8988T (cell line): ENCODE measurements around the gene SPHK2.

Source experiments
- DNase-seq: peaks from one replicate; pipeline ENCODE4 v3.0.0; 2011

Gene SPHK2

DNA sequence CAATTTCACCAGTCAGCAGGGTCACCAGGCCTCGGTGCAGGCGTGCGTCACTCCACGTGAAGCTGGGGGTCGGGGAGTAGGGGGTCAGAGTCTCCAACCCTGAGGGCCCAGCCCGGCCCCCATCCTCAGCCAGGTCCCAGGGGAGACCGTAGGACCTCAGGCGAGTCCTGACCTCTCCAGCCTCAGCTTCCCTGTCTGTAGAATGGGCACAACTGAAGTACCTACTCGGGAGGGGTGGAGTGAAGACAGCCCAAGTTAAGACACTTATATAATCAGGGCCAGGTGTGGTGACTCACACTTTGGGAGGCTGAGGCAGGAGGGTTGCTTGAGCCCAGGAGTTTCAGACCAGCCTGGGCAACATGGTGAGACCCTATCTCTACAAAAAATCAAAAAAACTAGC lies 15.5 kb upstream of the SPHK2 start:
- no peak for DNase-seq

DNA sequence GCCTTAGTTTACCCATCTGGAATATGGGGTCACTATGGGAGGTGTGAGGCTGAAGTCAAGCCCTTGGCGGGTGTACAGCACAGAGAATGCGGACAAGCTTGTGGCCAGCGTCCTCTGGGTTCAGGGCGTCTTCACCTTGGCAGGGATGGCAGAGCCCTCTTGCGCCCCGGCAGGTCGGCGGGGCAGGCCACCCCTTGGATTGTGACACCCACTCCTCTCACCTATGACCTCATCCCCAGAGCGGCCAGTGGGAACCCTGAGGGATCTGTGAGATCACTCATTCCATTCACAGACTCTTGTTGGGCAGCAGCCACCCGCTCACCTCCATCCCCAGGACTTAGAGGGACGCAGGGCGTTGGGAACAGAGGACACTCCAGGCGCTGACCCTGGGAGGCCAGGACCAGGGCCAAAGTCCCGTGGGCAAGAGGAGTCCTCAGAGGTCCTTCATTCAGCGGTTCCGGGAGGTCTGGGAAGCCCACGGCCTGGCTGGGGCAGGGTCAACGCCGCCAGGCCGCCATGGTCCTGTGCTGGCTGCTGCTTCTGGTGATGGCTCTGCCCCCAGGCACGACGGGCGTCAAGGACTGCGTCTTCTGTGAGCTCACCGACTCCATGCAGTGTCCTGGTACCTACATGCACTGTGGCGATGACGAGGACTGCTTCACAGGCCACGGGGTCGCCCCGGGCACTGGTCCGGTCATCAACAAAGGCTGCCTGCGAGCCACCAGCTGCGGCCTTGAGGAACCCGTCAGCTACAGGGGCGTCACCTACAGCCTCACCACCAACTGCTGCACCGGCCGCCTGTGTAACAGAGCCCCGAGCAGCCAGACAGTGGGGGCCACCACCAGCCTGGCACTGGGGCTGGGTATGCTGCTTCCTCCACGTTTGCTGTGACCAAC lies 12.6 kb upstream of the SPHK2 start, which contains the start of gene SPACA4:
Gene SPACA4, plus strand, starts transcription at position 280 of the 896 bp plus-strand sequence. Its CDS starts 237 bp downstream, at position 517.
- no peak for DNase-seq

DNA sequence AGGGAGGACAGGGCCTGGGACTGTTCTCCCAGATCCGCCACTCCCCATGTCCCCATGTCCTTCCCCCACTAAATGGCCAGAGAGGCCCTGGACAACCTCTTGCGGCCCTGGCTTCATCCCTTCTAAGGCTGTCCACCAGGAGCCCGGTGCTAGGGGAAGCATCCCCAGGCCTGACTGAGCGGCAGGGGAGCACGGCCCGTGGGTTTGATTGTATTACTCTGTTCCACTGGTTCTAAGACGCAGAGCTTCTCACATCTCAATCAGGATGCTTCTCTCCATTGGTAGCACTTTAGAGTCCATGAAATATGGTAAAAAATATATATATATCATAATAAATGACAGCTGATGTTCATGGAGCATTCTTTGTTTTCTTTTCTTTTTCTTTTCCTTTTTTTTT lies 11.9 kb upstream of the SPHK2 start:
- no peak for DNase-seq

DNA sequence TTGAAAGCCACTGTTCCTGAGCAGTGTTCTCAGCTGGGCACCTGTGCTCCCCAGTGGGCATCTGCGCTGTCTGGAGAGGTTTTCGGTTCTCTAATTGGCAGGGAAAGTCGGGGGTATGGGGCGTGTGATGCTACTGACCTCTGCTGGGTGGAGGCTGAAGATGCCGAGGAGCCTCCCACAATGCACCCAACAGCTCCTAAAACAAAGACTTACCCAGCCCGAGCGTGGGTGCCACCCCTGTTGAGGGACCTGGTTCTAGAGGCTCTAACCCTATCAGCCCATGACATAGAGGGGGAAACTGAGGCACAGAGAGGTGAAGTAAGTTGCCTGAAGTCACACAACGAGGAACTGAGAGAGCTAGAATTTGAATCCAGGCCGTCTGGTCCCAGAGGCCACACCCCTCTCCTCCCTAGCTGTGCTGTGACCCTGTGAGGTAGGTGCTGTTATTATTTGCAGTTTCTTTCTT lies 10.5 kb upstream of the SPHK2 start:
- peak; percentile 75 for DNase-seq

DNA sequence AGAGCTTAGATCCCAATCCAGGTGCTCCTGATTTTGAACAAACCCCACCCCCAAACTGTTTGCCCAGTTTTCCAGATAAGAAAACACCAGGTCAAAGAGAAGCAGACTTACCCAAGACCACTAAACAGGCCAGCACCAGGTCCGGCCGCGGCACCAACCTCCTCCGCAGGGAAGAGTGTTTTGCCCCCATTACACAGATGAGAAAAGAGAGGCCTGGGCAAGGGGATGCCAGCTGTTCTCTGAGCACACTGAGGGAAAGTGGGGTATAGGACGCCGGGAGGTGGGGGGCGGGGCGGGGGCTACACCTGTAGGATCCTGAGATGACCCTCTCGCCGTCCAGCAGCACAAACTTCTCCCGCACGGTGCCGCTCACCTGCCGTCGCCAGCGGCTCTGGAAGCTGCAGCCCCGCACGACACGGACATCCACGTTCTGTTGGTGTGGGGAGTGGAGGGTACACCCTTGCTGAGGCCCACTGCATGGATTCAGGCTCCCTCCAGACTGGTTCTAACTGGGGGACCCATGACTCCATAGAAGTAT lies 9.7 kb upstream of the SPHK2 start:
- DNase-seq, result no peak

DNA sequence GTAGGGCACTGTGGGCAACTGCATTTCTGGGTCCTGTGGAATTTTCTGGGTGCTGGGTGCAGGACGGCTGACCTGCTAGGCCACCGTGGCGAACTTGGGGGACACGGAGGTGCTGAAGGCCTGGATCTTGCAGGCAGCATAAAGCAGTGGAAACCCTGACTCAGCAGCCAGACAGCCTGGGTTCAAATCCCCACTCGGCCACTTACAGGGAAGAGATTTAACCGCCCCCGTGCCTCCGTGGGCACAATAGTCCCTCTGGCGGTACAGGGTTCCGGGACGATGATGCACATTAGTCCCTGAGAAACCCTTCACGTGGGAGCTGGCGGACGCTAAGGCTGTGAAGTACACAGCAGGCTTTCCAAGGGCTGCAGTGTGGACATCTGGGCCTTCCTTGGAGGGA lies 7.4 kb upstream of the SPHK2 start:
- no peak for DNase-seq

DNA sequence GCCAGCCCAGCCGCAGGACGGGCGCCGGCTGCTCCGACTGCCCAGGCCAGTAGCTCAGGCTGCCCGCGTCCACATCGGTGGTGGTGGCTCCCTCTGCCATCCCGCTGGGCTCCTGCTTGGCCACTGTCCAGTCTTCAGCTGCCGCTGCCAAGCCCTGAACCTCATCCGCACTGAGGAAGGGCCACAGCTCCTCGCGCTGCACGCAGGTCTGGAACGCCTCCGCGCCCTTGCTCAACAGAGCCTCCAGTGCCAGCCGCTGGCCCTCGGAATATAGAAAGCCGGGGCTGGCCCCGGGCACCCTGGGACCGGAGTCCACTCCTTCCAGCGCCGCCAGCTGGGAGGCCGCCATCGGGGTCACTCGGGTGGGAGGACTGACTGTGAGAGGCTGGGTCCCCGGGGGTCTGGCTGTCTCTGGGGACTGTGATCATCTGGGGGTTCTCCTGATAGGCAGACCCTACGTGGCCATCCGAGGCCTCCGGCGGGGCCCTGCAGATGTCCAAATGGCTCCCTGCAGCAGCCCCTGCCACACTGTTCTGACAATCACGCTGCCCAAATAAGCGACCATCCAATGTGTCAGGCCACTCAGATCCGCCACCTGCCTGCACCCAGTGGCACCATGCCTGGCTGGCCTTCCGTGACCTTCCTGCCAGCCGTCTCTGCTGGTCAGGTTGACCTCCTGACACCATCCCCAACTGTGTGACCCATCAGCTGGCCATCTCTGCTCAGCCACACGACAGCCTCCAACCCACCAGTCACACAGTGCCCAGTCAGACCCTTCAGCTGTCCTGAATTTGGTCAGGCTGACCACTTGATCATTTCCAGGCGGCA lies 6.1 kb upstream of the SPHK2 start:
- DNase-seq, result no peak

DNA sequence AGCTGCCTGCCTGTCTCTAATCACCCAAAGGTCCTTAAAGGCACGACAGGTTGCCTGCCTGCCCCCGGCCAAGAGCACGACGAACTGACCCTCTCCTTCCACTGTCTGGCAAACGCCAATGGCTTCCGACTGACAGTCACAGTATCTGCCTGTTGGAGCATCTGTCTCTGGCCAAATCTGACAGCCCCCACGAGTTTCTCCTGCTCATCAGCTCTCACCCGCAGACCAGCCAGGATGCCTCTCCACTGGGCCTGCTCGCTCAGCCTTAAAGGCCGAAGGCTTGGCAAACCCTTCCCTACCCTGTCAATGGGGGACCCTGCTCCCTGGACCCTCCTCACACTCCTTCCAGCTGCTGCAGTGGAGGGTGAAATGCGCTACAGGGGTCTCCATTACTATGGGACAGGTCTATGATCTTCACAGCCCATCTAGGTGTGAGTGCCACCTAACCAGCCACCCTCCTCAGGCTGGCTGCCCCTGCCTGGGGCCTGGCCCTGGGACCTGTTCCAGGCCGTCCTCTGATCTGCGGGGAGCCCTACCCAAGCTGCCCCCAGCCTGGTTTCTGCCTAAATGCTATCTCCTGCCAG lies 5.4 kb upstream of the SPHK2 start:
- DNase-seq, result peak; percentile 48

DNA sequence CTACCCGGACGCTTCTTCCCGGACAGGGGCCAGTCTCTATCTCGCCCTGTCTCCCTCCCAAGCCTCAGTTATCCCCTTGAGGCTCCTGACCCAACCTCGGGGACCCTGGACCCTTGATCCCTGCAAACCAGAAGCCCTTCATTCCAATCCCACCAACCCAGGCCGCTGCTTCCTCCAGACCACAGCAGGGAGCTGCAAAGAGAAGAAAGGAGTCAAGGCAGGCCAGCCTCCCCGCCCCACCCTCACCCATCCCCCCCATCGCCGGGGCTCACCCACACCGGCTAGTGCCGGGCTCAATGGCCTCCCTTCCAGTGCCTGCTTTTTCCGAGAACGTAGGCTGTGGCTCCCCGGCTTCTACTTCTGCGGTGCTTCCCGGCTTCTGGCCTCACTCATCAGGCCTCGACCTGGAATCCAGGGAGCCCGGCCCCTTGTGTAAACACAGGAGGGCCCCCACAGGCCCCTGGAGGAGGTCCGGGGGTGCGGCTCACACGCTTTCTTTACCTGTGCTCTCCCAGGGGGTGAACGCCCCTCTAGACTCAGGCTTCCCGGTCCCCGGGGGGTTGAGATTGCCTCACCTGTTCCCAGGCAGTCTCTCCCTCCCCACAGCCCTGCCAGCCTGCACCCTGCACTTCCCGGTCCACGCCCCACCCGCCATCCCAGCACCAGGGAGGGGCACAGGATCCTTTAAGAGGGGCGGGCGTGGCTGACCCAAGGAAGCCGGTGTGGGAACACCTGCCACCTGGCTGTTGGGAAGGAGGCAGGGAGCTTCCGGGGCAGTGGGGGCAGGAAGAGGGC lies 4.7 kb upstream of the SPHK2 start, which contains the start of gene FAM83E:
Gene FAM83E, minus strand, starts transcription at position 641 of the 795 bp plus-strand sequence. CDS start 1,704 bp downstream, outside the sequence.
- peak; percentile 71 for DNase-seq

DNA sequence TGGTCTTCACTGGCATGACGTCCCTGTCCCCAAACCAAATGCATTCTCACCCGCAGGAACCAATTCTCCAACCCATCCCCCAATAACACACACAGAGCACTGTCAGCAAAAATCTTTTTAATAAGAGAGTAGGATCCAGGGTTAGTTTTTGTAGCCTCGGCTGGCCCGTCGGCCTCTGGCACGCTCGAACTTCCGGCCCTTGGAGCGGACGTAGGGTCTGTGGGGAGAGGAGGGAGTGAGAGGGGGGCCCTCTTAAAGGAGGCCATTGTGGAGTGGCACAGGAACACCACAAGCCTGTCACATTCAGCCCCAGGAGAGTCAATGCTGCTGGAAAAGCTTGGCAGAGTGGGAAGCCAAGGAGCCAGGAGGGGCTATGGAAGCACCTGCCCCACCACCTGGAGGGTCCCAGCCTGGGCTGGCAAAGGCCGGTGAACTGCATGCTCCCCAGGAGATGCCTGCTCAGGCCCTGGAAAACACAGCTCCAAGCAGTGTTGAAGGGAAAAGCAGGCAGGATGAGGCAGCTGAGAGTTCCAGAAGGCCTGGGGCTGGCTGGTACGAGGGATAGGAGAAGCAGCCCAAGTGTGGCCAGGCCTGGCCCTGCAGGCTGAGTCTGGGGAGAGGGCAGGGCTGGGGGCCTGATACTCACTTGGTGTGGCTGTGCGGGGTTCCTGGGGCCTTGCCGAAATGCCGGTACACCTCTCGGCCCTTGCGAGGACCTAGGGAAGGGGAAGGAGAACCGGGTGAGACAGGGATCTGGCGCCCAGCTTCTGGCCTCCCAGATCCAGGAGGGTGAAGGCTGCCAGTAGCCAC lies 3.9 kb upstream of the SPHK2 start:
- DNase-seq, result no peak

DNA sequence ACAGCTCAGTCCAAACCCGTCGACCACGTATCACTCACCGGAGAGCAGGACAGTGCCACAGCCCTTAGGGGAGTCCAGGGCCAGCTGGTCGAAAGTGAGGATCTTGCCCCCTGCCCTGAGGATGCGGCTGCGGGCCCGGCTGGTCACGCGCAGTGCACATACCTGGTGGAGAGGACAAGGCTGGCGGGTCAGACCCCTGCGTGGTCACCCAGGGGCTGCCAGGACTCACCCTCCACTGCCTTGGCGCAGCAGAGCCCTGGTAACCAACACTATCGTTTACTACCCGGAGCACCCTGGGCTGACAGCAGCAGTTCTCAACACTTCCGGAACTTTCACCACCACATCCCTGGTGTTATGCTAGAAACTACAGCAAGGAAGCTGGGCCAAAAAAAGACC lies 3.3 kb upstream of the SPHK2 start:
- no peak for DNase-seq

DNA sequence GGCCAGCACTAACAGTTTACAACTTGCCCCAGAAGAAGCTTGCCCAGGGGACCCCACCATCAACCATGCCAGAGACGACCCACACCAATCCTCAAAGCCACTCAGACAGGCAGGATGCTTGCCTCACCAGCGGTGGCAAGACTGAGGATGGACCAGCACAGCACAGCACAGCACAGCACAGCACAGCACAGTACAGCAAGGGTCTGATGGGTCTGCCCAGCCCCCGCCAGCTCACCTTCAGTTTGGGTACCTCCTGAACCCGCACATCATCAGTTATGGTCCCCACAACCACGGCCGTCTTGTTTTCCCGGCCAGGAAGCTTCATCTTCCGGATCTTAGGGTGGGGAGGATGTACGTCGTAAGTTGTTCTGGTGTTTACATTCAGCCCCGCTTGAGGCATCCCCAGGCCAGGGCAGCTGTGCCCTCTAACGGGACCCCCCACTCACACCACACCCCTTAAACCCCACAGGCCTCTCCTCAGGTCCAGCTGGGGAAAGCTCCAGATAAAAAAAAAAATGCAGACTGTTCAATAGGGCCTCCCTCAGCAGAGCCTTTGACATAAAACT lies 2.7 kb upstream of the SPHK2 start:
- no peak for DNase-seq

DNA sequence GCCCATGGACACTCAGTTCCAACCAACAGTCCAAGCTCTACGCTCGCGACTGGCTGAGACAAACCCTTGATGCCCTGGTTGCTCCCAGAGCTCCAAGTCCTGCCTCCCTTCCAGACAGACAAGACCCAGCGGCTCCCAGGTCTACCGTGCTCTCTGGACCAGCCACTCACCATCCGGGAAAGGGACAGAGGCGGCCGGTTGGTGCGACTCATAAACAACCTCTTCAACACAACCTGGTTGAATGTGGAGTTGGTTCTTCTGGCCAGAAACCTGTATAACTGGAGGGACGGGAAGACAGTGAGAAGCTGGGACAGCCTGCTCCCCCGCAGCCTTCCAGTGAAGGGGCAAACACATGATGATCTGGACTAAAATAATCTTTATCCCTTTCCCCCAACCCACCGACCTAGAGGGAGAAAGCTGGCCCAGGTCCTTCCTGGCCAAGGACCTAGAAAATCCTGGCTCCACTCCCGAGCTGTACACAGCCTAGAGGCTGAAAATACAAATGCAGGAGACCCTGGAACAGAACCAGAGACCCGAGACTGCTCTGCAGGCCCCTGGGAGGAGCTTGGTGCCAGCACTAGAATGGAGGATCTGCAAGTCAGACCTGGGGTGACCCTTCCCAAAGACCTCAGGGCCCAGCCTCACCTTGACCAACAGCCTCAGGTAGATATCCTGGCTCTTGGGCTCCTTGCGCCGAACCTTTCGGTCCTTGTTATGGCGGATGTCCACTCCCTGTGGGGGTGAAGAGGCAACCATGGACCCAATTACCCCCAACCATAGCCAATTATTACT lies 2.0 kb upstream of the SPHK2 start:
- no peak for DNase-seq

DNA sequence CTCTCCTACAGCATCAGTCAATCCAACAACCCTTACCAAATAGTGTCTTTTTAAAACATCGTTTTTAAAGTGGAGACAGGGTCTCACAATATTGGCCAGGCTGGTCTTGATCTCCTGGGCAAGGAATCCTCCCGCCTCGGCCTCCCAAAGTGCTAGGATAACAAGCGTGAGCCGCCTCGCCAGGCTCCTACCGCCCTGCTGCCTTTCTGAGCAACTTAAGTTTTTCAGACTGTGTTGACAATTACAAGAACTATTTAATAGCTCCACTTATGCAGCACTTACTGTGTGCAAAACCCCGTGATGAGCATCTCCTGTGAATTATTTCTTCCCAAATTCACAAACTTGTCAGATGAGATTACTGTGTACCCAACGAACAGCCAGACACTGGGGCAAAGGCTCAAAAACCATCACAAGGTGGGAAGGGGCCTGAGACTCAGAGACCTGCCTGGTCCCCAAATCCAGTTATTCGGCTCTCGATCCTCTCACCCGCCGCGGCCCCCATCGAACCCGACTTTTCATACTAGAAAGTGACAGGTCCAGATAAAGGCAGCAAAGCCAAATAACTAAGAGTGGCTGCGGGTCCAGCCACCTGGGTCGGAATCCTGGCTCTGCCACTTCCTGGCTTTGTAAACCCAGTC lies 909 bp upstream of the SPHK2 start:
- no peak for DNase-seq

DNA sequence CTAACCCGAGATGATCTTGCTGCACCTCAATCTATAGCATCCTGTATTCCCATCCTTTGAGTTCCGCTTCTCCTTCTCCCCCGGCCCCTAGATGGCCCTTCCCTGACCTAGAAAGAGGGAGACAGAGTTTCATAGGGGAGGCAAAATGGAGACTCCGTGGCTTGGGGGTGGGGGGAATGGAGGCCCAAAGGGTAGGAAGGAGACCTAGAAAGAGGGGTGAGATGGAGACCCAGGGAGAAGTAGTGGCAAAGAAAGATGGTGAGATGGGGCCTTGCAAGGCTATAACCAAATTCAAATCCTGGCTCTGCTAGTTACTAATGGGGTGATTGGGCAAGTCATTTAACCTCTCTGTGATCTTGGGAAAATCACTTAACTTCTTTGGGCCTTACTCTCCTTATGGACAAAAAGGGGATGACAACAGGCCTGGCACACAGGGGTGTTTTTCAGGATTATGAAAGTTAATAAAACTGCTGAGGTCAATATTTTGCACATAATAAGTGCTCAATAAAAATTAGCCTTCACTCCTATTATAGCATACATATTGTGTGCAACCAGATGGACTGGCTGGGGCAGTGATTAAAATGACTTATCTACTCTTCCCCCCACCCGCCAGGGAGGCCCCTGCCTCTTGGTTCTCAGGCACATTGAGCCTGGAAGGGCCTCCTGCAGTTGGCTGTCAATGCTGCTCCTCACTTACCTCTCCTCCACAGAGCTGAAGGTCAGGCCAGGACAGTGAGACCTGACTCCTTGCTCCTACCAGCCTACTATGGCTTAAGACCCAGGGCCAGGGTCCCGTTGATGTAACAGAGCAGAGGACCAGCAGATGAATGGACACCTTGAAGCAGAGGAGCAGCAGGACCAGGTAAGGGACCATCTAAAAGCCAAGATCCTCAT lies 633 bp downstream of the SPHK2 start:
- no peak for DNase-seq

DNA sequence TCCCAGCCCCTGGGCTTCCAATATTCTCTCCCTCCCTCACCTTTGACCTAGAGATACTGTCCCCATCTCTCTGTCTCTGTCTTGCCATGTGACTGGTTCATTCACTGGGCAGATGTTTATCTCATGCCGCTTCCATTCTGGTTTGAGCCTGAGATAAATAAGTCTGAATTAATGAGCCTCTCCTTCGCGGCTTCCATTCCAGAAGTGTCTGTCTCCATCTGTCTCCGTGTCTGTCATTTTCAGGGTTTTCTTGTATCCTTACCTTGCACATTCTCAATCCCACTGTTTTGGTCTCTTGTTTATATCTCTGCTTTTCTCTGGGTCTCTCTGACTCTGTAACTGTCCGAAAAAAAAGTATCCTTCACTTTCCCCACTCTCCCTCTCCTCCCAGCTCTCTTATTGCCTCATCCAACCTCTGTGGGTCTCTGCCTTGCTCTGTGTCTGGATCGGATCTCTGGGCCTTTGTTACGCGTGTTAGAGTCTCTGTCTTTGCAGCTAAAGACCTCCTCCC lies 4.3 kb downstream of the SPHK2 start:
- no peak for DNase-seq

DNA sequence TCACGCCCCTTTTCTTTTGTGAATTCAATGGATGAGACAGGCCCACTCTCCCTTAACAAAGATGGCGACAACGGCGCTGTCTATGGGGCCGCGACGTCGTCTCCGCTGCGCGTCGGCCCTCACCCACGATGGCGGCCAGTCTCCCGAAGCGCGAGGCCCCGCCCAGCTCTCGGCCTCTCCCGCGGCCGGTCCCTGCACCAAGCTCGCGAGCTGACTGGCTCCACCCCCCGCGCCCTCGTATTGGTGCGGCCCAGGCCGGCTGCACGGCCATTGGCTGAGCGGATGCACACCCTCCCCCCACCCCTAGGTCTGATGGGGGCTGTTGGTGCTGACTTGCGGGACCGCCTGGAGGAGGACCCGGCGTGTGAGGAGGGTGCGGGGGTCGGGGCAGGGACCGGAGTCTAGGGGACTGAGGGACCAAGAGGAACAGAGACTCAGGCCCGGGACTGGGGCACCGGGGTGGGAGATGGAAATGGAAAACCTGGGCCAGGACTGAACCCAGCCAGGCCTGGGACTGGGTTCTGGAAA lies 4.8 kb downstream of the SPHK2 start:
- DNase-seq, result peak; percentile 68
